ENCODE data around the gene ZNF77.

The ZNF77 gene

DNA sequence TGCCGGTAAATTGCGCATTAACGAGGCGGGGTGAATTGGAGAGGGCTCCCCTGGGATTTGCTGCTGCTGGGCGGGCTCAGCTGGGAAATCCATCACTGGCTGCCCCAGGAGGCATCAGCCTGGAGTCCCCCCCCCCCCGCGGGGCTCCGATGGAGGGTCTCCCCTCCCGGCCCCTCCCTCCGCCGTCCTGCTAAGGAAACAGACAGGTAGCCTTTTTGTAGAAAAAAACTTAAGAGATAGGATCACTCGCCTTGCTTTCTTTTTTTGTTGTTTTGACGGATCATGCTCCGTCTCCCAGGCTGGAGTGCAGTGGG lies 39.4 kb upstream of the ZNF77 start:
- Histone ChIP-seq H3K9ac (ENCODE audit: low read length) (no peak overlapping the region), H4K20me1 (ENCODE audit: insufficient read depth, low read length) (no peaks in the 10 kb centered on the region), H2AFZ (ENCODE audit: low read length) (no peak overlapping the region), H3K9me3 (replicated peaks; ENCODE audit: insufficient read depth, low read length) (no peaks in the 10 kb centered on the region), H3K4me2 (ENCODE audit: low read depth, low read length) (no peak overlapping the region; the same call in 1 of the 2 replicates), H3K4me3 (ENCODE audit: low read length) (no peak overlapping the region), H3K4me1 (ENCODE audit: low read length) (no peaks in the 10 kb centered on the region), H3K79me2 (ENCODE audit: low read length) (no peaks in the 10 kb centered on the region), H3K36me3 (replicated peaks; ENCODE audit: insufficient read depth, low read length) (no peaks in the 10 kb centered on the region), H3K9me2 (replicated peaks; ENCODE audit: insufficient read depth, low read length) (no peaks in the 10 kb centered on the region), H3F3A (ENCODE audit: insufficient read depth, low read length) (no peaks in the 10 kb centered on the region), H3K27ac (ENCODE audit: low read length) (no peak overlapping the region), H3K27me3 (replicated peaks; ENCODE audit: insufficient read depth, low read length) (peaks cover 86% of the 10 kb centered on the region)
- TF ChIP-seq, protein P1, sequence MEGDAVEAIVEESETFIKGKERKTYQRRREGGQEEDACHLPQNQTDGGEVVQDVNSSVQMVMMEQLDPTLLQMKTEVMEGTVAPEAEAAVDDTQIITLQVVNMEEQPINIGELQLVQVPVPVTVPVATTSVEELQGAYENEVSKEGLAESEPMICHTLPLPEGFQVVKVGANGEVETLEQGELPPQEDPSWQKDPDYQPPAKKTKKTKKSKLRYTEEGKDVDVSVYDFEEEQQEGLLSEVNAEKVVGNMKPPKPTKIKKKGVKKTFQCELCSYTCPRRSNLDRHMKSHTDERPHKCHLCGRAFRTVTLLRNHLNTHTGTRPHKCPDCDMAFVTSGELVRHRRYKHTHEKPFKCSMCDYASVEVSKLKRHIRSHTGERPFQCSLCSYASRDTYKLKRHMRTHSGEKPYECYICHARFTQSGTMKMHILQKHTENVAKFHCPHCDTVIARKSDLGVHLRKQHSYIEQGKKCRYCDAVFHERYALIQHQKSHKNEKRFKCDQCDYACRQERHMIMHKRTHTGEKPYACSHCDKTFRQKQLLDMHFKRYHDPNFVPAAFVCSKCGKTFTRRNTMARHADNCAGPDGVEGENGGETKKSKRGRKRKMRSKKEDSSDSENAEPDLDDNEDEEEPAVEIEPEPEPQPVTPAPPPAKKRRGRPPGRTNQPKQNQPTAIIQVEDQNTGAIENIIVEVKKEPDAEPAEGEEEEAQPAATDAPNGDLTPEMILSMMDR (IDR thresholded peaks at IDR 0.05; ENCODE audit: low read length) = no peak
- TF ChIP-seq EZH2phosphoT487 (IDR thresholded peaks at IDR 0.05; ENCODE audit: low read length) = no peak
- no peak for TF ChIP-seq EZH2 (optimal IDR thresholded peaks at IDR 0.05; ENCODE audit: low read depth, low read length)
- DNase-seq = no peak

DNA sequence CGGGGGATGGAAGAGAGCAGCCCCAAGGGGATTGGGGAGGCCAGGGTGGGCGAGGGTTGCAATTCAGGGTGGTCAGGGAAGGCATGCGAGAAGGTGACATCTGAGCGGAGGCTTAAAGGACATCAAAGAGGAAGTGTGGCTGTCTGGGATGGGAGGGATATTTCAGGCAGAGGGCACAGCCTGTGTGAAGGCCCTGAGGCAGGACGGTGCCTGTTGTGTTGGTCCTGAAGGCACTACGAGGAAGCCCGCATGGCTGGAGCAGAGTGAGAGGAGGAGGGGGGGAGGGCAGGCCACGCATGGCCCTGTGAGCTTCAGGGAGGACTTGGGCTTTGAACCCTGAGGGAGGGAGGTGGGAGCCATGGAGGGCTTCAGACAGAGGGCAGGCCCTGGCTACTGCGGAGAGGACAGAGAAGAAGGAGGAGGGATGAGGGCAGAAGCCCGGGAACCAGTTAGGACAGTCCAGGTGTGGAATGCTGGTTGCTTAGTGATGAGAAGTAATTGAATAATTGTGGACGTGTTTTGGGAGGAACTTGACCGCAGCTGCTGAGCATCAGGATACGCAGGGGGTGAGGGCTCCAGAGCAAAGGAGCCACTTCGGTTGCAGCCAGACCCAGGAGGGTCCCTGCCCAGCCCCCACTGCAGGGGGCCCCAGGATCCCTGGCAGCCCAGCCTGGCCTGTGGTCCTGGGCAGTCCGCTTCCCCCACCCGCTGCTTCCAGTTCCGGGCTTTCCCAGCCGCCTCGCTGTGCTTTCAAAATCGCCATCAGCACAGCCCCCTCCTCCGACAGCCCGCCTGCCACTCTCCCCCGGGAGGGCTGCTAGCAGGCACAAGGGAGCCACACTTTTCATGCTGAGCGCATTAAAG lies 38.8 kb upstream of the ZNF77 start:
- Histone ChIP-seq H3K36me3 (replicated peaks; ENCODE audit: insufficient read depth, low read length) (no peaks in the 10 kb centered on the region), H3K4me2 (ENCODE audit: low read depth, low read length) (no peak overlapping the region; the same call in 1 of the 2 replicates), H3K4me3 (ENCODE audit: low read length) (no peak overlapping the region), H3K27ac (ENCODE audit: low read length) (no peak overlapping the region), H3K27me3 (replicated peaks; ENCODE audit: insufficient read depth, low read length) (peaks cover 86% of the 10 kb centered on the region), H3K4me1 (ENCODE audit: low read length) (no peaks in the 10 kb centered on the region), H3K79me2 (ENCODE audit: low read length) (no peaks in the 10 kb centered on the region), H3K9ac (ENCODE audit: low read length) (no peak overlapping the region), H4K20me1 (ENCODE audit: insufficient read depth, low read length) (no peaks in the 10 kb centered on the region), H3K9me3 (replicated peaks; ENCODE audit: insufficient read depth, low read length) (no peaks in the 10 kb centered on the region), H3K9me2 (replicated peaks; ENCODE audit: insufficient read depth, low read length) (no peaks in the 10 kb centered on the region), H2AFZ (ENCODE audit: low read length) (no peak overlapping the region), H3F3A (ENCODE audit: insufficient read depth, low read length) (no peaks in the 10 kb centered on the region)
- TF ChIP-seq EZH2phosphoT487 (IDR thresholded peaks at IDR 0.05; ENCODE audit: low read length) (no peak), EZH2 (optimal IDR thresholded peaks at IDR 0.05; ENCODE audit: low read depth, low read length) (no peak)
- TF ChIP-seq, protein P1 (IDR thresholded peaks at IDR 0.05; ENCODE audit: low read length) = no peak
- DNase-seq = no peak

DNA sequence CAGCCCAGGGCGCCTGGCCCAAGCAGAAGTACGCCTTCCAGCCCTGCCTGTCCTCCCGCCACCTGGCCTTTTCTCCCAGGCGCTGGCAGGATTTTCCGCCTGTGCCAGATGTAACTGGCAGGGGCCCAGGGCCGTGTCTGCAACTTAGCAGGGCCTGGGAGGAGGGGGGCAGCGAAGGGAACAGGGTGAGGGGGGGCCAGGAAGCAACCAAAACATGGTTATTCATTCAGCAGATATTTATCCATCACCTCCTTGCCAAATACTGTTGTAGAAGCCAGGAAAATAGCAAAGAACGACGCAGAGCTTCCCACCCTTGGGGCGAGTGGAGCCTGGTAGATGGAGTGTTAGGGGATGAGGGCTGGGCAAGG lies 38.2 kb upstream of the ZNF77 start:
- Histone ChIP-seq H3K4me3 (ENCODE audit: low read length) (no peak overlapping the region), H3K4me2 (ENCODE audit: low read depth, low read length) (no peak overlapping the region), H3K4me1 (ENCODE audit: low read length) (no peaks in the 10 kb centered on the region), H3K9ac (ENCODE audit: low read length) (no peak overlapping the region), H3K79me2 (ENCODE audit: low read length) (no peaks in the 10 kb centered on the region), H3K9me2 (replicated peaks; ENCODE audit: insufficient read depth, low read length) (no peaks in the 10 kb centered on the region), H3F3A (ENCODE audit: insufficient read depth, low read length) (no peaks in the 10 kb centered on the region), H3K36me3 (replicated peaks; ENCODE audit: insufficient read depth, low read length) (no peaks in the 10 kb centered on the region), H4K20me1 (ENCODE audit: insufficient read depth, low read length) (no peaks in the 10 kb centered on the region), H3K9me3 (replicated peaks; ENCODE audit: insufficient read depth, low read length) (no peaks in the 10 kb centered on the region), H3K27ac (ENCODE audit: low read length) (no peak overlapping the region), H2AFZ (ENCODE audit: low read length) (no peak overlapping the region), H3K27me3 (replicated peaks; ENCODE audit: insufficient read depth, low read length) (peaks cover 86% of the 10 kb centered on the region)
- no peak for DNase-seq
- TF ChIP-seq EZH2phosphoT487 (IDR thresholded peaks at IDR 0.05; ENCODE audit: low read length) (no peak), EZH2 (optimal IDR thresholded peaks at IDR 0.05; ENCODE audit: low read depth, low read length) (no peak)
- TF ChIP-seq, protein P1 (IDR thresholded peaks at IDR 0.05; ENCODE audit: low read length) = no peak
